Gastrocnemius medialis (tissue), 4 donors: Measurements from ENCODE around the gene DNAJA3.

Experiments
- CTCF ChIP-seq, 5 experiments: fragments of 450-650 bp in 3 of 5; fragments of 200-600 bp in 2 of 5; sonication (generic) in 2 of 5; IDR thresholded peaks in 4 of 5; conservative IDR thresholded peaks in 1 of 5; 1 replicate in 4 of 5; 2 replicates in 1 of 5; pipeline ENCODE4 v1.5.1; 2016 to 2019; ENCODE audit warnings: antibody characterized with exemption in 5 of 5, mild to moderate bottlenecking in 3 of 5, moderate library complexity in 3 of 5
- POLR2A ChIP-seq, 2 donors: fragments of 450-650 bp; IDR thresholded peaks; one replicate each; pipeline ENCODE4 v1.6.1; 2017; ENCODE audit warnings: antibody characterized with exemption in 2 of 2, mild to moderate bottlenecking in 2 of 2, moderate library complexity in 2 of 2

GRCh38 chr16:4380119-4381063, 45.3 kb upstream of the DNAJA3 start:
- TF ChIP-seq CTCF (IDR thresholded peaks at IDR 0.05 in 4 of 5, conservative IDR thresholded peaks at IDR 0.05 in 1 of 5) = no peak
- no peak for TF ChIP-seq POLR2A (IDR thresholded peaks at IDR 0.05)
